Stimulated activated memory B cell treated with anti-CD40 and anti-IgM and Interleukin-4, amounts not matched to agents 10 μg/mL and 1 μg/mL and 100 μg/mL, for 72 hours (primary cell): ENCODE results near the gene CSTF3.

Source experiments
- ATAC-seq: fragments of 150-1000 bp; cut with Tn5 transposase; 2 replicates; pipeline ENCODE4 v1.10.0; 2021
- H3K27ac Mint-ChIP-seq: one replicate; pipeline ENCODE4 v1.8.0; 2022; ENCODE audit warnings: mild to moderate bottlenecking, mixed read lengths
- H3K27me3 Mint-ChIP-seq: one replicate; pipeline ENCODE4 v1.8.0; 2022; ENCODE audit warnings: mixed read lengths
- H3K36me3 Mint-ChIP-seq: one replicate; pipeline ENCODE4 v1.8.0; 2022; ENCODE audit warnings: mixed read lengths
- H3K4me1 Mint-ChIP-seq: one replicate; pipeline ENCODE4 v1.8.0; 2022; ENCODE audit warnings: mixed read lengths
- H3K4me3 Mint-ChIP-seq: one replicate; pipeline ENCODE4 v1.8.0; 2022; ENCODE audit warnings: mild to moderate bottlenecking, moderate library complexity, mixed read lengths
- H3K9me3 Mint-ChIP-seq: one replicate; pipeline ENCODE4 v1.8.0; 2022; ENCODE audit warnings: mixed read lengths

The CSTF3 gene

DNA sequence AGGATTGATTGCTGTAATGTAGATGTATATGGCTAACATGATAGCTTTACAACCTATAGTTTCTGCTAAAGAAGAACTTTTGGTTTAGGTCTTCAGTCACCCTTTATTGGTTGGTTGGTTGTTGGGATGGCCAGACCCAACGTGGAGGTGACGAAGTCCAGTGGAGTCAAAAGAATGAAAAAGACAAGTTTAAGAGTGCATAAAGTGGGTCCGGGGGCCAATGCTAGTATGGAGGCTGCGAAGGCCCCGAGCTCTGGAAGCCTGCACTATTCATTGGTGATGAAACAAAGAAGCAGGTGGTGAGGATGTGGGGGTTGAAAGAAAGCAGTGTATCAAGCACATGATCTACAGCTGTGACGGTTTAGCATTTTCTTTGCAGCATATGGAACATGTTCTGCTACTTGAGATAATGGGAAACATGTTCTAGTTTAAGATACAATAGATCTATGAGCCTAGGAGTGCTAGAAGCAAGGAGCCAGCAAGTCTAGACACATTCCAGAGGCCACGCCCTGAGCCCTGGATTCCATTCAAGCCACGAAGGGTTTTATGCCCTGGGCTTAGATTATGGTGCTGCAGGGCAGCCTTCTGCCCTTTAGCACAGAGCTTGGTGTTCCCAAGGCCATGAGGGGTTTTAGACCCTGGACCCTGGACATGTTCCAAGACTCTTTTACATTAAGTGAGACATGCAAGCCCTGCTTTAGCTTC is 115.6 kb downstream of the CSTF3 start:
- Mint-ChIP-seq H3K4me3 (no peak overlapping the region), H3K27me3 (no peaks in the 10 kb centered on the region), H3K36me3 (peaks cover 37% of the 10 kb centered on the region), H3K4me1 (peaks cover 9% of the 10 kb centered on the region), H3K9me3 (no peaks in the 10 kb centered on the region), H3K27ac (no peak overlapping the region)
- ATAC-seq: no peak

DNA sequence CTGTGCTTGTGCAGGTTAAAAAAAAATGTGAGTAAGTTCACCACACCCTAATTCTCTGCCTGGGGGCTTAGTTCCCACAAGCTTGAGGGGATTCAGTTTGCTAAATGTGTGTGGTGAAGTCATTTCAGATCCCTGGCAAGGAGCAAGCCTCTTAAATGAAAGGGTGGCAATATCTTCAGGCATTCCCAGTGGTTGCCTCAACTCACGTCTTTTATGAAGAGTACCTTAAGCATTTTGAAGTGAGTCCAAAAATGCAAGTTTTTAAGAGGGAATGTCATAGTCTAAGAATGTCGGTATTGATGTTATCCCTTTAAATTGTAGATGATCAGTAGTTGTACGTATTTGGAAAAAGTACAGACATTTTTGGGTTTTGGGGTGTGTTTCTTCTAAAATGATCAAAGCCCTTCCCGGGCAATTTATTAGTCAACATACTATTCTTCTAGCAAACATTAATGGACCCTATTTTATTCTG is 117.0 kb downstream of the CSTF3 start:
- H3K27me3 Mint-ChIP-seq: no peaks in the 10 kb centered on the region
- H3K9me3 Mint-ChIP-seq: no peaks in the 10 kb centered on the region
- no peak for ATAC-seq

DNA sequence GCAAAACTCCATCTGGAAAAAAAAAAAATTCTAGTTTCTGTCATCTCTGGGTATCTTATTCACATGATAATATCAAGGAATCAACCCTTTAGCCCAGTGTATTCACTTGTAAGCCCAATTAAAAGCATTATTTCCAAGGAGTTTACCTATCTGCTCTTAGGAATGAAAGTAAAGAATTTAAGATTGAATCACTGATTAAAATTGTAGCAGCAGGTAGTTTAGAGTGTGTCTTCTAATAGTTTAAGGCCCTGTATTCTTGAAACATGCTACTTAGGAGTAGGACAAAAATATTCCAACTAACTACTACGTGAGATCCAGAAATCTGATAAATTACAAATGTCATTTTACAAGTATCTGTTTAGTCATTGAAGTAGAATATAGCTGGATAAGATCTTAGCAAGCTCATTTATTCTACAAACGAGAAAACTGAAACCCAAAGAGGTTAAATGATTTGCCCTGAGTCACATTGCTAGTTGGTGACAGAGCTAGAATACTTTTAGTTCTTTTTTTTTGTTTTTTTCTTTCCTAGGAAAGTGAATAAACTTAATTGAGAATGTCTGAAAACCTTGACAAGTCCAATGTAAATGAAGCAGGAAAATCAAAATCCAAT is 118.0 kb downstream of the CSTF3 start:
- H3K27me3 Mint-ChIP-seq: no peaks in the 10 kb centered on the region
- H3K4me3 Mint-ChIP-seq: no peak overlapping the region
- peaks cover 13% of the 10 kb centered on the region for H3K4me1 Mint-ChIP-seq
- ATAC-seq: no peak
- no peak overlapping the region for H3K27ac Mint-ChIP-seq
- peaks cover 34% of the 10 kb centered on the region for H3K36me3 Mint-ChIP-seq
- H3K9me3 Mint-ChIP-seq: no peaks in the 10 kb centered on the region

More for the DNA sequence above, 117.0 kb downstream of the CSTF3 start:
- H3K4me1 Mint-ChIP-seq: peaks cover 13% of the 10 kb centered on the region
- H3K27ac Mint-ChIP-seq: no peak overlapping the region
- H3K36me3 Mint-ChIP-seq: peaks cover 37% of the 10 kb centered on the region
- no peak overlapping the region for H3K4me3 Mint-ChIP-seq

DNA sequence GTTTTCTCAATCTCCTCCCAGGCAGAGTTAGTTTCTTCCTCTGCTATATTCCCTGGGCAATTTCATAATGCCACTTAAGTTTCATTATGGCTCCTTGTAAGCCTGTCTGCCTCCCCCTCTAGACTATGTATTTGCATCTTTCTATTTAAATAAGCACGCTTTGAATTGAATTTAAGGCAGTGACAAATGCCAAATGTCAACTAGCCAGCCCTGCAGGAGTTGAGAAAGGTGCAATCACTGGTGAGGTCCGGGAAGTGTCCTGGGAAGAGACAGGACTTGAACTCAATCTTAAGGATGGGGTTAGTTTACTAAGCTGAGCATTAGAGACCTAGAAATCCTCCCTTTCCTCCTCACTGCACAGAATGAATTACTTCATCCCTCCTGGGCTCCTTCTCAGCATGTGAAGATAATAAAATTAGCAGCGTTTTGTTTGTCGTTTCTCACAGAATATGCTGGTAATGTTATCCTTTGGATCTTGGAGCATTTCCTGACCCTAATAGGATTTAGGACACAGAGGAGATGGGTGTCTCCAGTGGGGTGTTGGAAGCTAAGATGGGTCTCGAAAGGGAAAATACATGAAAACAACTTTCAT is 120.3 kb downstream of the CSTF3 start:
- peak; percentile 49 for ATAC-seq
- Mint-ChIP-seq H3K9me3 (no peaks in the 10 kb centered on the region), H3K4me1 (peaks cover 13% of the 10 kb centered on the region), H3K27ac (peak overlapping the region; percentile 97), H3K27me3 (no peaks in the 10 kb centered on the region), H3K36me3 (peaks cover 10% of the 10 kb centered on the region), H3K4me3 (peak overlapping the region; percentile 91)

DNA sequence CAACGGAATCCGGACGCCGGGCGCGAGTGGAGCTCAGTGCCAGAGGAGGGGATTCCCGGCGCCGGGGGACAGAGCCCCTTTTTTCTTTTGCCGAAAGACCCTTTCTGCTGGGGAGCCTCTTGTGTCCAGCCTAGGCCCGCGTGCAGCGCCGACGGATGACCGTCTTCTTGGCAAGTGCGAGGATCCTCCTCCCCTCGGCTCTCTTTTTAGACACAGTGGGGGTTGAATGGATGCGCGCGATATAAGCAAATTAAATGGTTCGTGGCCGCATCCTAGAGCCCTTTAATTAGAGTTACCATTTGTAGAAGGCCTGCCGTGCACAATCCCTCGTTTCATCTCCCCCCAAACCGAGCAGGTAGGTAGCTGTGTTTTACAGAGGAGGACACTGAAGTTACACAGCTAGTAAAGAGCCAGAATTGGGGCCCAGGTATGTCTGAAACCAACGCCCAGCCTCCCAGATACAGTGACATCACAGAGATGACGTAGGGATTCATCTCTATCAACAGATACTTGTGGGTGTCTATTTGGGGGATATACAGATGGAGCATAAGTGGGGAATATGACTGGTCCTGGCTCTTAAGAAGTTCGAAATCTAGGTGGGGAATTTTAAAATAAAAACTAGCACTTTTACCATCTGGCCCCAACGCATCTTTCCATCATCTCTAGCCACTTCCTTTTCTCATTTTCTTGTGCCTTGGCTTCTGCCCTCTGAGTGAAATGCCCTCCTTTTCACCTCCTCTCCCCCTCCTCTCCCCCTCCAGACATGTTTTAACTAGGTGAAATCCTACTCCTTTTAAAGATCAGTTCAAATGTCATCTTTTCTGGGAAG is 121.0 kb downstream of the CSTF3 start:
- peak; percentile 62 for ATAC-seq
- Mint-ChIP-seq H3K36me3 (peaks cover 3% of the 10 kb centered on the region), H3K4me1 (peaks cover 13% of the 10 kb centered on the region)

DNA sequence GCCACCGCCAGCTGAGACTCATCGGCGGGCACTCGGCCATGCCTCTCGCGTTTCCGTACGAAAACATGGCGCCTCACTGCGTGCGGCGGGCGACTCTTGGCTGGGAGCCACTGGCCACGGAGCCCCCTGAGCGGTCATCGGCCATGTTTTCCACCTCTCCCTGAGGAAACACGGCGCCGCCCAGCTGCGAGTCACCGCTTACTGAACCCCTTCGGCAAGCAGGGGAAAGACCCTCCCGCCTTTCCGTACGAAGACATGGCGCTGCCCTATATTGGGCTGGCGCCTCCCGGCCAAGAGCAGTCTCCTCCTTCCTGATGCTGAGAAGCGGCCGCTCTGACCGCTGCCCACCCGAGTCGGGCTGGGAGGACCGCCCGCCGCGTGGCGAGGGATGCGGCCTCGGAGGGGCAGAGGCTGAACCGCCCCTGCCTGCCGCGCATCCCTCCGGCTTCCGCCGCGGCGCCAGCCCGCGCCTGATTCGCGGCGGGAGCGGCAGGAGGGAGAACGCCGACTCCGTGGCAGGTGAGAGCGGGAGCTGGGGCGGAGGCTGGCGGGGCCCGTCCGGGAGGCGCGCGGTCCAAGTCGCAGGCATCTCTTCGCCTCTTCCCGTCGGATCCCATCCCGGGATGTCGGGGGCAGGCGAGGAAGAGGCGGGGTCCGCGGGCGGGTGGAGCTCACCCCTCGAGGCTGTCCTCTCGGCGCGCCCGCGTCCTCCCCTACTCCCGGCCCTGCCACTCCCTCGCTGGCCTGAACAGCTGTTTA is 121.8 kb downstream of the CSTF3 start, which contains the start of gene TCP11L1:
Gene TCP11L1 (plus strand): TSS at position 299 of the 759 bp plus-strand sequence. CDS start 4,202 bp downstream, outside the sequence.
- Mint-ChIP-seq H3K4me1 (peaks cover 13% of the 10 kb centered on the region), H3K27me3 (peaks cover 11% of the 10 kb centered on the region), H3K27ac (peak within 1 kb of the TSS; percentile 97), H3K4me3 (peak within 1 kb of the TSS; percentile 91), H3K36me3 (no peaks in the 10 kb centered on the region), H3K9me3 (no peaks in the 10 kb centered on the region)
- ATAC-seq: peak; percentile 91

More for the DNA sequence above, 121.0 kb downstream of the CSTF3 start:
- Mint-ChIP-seq H3K4me3 (peak overlapping the region; percentile 91), H3K27ac (peak overlapping the region; percentile 97), H3K9me3 (no peaks in the 10 kb centered on the region), H3K27me3 (peaks cover 4% of the 10 kb centered on the region)

DNA sequence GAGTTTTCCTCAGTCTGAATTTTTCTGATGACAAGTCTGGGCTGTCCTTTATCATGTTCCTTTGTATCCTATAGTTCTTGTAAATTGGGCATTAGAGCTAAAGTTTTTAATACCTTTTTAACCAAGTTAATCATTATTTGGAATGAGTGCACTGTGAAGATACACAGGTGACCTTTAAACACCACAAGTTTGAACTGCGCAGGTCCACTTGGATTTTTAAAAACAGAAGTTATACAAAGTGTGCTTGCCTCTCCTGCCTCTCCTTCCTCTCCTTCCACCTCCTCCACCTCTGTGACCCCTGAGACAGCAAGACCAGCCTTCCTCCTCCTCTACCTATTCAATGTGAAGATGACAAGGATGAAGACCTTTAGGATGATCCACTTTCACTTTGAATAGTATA is 126.3 kb downstream of the CSTF3 start:
- Mint-ChIP-seq H3K36me3 (no peaks in the 10 kb centered on the region), H3K27me3 (peaks cover 21% of the 10 kb centered on the region), H3K27ac (no peak overlapping the region), H3K9me3 (no peaks in the 10 kb centered on the region), H3K4me1 (no peaks in the 10 kb centered on the region), H3K4me3 (no peak overlapping the region)
- no peak for ATAC-seq
